NCI-H1048 (cell line): Measurements from ENCODE around the gene DNAAF1.
A peak's percentile ranks its signal among the peaks of the same experiment; 100 is the strongest.
"Not testable (repeated sequence)": the region's sequence is repeated elsewhere in the genome, so short reads cannot be mapped to it uniquely, and the experiment has no call there.

Experiments
- DNase-seq: peaks from one replicate; lab custom pipeline; 2025; lab: John Stamatoyannopoulos, UW

DNAAF1 gene

GRCh38 chr16:84184775-84185174 lies 39.7 kb downstream of the DNAAF1 start:
- no peak for DNase-seq

- DNase-seq: peak; percentile 80
Observed at GRCh38 chr16:84186685-84187437, 41.8 kb downstream of the DNAAF1 start, which contains the start of gene TAF1C. TSS of gene TAF1C (minus strand) at chr16:84187057. CDS start at chr16:84184988, 2,069 bp downstream.

DNA sequence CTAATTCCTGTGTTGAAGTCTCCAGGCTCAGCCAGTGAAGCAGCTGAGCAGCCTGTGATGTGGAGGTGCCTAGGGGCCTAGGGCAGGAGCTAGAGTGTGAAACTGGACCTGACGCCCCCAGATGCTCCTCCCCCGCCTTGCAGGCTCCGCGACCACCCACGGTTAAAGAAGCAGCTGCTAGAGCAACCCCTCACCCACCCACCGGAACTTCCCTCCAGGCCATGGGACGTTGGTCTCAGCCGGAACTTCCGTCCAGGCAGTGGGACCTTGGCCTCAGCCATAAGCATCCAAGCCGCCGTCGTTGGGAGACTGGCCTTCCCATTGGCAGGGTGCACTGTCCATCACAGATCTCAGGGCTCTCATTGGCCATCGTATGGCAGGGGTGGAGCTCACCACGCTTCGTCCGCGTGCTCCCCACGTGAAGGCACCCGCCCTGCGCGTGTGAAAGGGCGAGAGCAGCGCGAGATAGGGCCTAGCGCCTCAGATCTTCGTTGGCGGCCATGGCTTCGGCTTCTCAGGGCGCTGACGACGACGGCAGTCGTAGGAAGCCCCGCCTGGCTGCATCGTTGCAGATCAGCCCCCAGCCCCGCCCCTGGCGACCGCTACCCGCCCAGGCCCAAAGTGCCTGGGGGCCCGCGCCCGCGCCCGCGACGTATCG lies 45.8 kb downstream of the DNAAF1 start, which contains the start of gene ADAD2:
ADAD2 (plus strand) TSS at position 427 of the 658 bp plus-strand sequence; CDS start at position 501, 74 bp downstream.
- DNase-seq: no peak

DNA sequence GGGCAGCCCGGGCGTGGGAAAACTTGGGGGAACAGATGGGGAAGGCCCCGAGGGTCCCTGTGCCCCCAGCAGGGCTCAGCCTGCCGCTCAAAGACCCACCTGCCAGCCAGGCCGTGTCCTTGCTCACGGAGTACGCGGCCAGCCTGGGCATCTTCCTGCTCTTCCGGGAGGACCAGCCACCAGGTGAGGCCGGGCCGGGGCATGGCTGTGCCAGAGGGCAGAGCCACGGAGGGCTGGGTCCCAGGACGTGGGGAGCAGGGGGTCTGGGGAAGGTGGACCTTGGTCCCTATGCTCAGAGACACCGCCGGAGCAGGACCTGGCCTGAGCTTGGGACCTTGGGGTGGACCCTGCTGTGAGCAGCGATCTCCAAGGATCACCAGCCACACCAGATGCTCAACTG lies 46.4 kb downstream of the DNAAF1 start:
- DNase-seq: no peak

GRCh38 chr16:84193480-84193879 lies 48.4 kb downstream of the DNAAF1 start:
- no peak for DNase-seq

DNA sequence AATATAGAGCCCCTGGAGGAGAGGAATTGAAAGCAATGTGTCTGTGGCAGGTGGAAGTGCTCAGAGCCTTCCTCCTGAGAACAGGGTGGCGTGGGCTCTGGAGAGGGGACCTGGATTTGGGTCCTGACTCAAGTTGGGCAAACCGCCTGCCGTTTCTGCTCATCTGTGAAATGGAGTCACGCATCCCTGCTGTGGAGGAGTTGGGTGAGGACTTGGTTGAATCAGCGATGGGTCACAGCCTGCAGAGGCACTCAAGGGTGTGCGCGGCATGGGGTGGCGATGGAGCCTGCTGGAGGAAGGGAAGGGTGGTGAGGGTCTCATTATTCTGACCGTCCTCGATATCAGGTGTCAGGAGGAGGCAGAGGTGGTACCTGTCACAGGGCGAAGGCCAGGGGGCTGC lies 48.9 kb downstream of the DNAAF1 start:
- DNase-seq: no peak

DNA sequence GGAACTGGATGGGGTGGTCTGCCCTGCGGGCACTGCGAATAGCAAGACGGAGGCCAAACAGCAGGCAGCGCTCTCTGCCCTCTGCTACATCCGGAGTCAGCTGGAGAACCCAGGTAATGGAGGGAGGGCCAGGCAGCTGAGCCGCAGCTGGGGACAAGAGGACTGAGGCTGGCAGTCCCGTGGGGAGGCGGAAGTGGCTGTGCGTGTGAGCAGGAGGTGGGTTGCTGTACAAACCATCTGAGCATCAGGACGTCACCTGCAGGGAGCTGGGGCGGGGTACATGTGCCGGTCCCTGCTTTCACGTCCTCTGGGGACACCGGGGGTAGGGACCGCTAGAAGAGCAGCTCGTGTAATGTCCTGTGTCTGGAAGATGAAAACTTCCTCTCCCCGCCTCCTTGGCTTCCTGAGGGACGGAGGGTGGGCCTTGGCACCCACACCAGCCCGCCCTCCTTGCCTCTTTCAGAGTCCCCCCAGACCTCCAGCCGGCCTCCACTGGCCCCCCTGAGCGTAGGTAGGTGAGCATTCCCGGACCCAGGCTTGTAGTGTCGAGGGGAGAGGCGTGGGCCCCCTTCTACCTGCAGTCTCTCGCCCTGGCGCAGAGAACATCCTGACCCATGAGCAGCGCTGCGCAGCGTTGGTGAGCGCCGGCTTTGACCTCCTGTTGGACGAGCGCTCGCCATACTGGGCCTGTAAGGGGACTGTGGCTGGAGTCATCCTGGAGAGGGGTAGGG lies 49.5 kb downstream of the DNAAF1 start:
- no peak for DNase-seq

DNA sequence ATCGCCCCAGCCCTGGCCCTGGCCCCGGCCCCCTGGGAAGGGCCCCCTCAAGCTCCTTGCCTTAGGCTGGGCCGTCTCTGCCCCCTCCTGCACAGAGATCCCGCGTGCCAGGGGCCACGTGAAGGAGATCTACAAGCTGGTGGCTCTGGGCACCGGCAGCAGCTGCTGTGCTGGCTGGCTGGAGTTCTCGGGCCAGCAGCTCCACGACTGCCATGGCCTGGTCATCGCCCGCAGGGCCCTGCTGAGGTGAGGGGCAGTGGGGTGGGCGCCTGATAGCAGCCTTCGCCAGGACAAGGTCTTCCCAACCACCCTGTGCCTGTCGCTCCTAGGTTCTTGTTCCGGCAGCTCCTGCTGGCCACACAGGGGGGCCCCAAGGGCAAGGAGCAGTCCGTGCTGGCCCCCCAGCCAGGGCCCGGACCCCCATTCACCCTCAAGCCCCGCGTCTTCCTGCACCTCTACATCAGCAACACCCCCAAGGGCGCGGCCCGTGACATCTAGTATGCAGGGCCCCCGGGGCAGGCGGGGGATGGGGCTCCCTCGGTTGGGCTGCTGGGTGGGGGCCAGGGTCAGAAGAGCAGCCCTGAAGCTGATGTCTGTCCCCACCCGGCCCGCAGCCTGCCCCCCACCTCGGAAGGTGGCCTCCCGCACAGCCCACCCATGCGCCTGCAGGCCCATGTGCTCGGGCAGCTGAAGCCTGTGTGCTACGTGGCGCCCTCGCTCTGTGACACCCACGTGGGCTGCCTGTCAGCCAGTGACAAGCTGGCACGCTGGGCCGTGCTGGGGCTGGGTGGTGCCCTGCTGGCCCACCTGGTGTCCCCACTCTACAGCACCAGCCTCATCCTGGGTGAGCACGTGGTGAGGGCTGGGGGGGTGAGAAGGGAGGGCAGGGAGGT lies 50.3 kb downstream of the DNAAF1 start:
- no peak for DNase-seq

DNA sequence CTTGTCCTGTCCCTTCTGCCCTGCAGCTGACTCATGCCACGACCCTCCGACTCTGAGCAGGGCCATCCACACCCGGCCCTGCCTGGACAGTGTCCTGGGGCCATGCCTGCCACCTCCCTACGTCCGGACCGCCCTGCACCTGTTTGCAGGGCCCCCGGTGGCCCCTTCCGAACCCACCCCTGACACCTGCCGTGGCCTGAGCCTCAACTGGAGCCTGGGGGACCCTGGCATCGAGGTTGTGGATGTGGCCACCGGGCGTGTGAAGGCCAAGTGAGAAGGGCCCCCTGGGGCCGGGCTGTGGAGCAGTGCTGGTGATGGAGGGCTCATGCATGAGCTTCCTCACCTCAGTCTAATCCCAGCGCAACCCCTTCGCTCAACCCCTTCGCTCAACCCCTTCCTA lies 51.0 kb downstream of the DNAAF1 start:
- no peak for DNase-seq

- no peak for DNase-seq
Observed at GRCh38 chr16:84196727-84197394, 51.8 kb downstream of the DNAAF1 start.

DNA sequence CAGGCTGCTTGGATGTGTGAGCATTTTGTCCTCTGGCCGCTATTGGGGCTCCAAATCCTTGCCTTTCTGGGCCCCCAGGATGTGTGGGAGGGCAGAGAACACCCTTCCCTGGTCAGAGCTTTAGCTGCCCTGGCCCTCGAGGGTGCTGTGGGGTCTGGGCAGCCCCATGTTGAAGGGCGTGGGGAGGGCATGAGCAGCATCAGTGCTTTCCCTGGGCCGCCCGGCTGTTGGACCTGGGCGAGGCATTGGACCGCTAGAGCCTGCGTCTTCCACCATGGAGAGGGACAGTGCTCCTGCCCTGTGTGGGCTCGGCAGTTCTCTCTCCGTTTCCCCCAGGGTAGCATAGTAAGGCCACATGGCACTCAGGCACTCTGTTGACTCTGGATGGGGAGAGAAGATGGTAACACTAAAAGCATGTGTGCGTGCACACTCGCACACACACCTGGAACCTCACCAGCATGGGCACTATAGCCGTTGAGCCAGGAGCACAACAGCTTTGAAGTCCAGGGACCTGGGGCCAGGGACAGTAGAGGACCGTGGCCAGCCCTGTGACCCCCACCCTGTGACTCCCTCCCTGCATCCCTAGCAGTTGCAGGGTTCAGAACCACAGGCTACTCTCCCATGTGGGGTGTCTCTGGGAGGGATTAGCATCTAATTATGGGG lies 52.5 kb downstream of the DNAAF1 start:
- no peak for DNase-seq

- no peak for DNase-seq
Observed at GRCh38 chr16:84198401-84198800, 53.3 kb downstream of the DNAAF1 start.

DNA sequence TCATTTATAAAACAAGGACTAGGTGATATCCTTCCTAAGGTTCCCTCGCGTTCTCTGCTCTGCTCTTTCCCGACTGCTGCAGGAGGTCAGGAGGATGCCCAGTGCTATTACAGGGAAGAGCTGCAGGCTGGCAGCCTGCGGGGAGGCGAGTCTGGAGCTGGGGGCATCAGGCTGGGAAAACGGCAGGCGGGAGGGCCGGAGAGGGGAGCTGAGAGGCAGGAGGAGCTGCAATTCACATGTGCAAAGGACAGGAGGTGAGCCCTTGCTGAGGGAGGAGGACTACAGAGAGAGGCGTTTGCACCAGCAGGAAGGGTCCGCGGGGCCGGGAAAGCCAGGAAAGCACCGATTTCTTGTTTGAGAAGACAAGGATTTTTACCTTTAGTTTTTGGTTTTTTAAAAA lies 54.0 kb downstream of the DNAAF1 start:
- no peak for DNase-seq

DNA sequence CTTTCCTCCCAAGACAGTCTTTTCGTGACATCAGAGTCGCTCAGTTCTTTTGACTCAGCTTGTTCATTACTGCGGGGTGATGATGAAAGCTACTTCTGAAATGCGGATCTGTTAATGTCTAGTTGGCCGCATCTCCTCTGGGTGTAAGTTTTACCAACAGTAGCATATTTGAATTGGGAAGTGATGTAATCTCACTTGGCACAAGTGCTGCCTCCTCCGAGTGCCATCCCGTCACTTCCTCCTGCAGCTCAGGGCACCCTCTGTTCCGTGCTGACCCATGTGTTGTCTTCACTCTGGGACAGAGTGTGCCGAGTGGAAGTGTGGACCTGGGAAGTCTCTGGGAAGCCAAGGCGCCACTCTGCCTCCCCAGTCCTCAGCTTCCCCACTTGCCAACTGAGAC lies 54.8 kb downstream of the DNAAF1 start:
- no peak for DNase-seq

DNA sequence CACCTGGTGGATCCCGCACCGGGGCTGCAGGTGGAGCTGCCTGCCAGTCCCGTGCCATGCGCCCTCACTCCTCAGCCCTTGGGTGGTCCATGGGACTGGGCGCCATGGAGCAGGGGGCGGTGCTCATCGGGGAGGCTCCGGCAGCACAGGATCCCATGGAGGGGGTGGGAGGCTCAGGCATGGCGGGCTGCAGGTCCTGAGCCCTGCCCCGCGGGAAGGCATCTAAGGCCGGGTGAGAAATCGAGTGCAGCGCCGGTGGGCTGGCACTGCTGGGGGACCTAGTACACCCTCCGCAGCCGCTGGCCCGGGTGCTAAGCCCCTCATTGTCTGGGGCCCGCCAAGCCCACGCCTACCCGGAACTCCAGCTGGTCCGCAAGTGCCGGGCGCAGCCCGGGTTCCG lies 59.4 kb downstream of the DNAAF1 start:
- not testable (repeated sequence) for DNase-seq

DNA sequence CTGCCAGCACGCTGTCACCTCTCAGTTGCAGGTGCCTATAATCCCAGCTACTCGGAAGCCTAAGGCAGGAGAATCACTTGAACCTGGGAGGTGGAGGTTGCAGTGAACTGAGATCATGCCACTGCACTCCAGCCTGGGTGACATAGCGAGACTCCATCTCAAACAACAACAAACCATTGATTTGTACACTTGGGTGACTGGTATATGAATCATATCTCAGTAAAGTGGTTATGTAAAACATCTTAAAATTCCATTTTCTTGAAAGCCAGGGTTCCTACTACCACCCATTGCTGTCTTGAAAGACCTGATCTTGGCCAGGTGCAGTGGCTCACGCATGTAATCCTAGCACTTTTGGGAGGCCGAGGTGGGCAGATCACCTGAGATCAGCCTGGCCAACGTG lies 60.0 kb downstream of the DNAAF1 start:
- DNase-seq: not testable (repeated sequence)

- no peak for DNase-seq
Observed at GRCh38 chr16:84205976-84206691, 61.0 kb downstream of the DNAAF1 start.

DNA sequence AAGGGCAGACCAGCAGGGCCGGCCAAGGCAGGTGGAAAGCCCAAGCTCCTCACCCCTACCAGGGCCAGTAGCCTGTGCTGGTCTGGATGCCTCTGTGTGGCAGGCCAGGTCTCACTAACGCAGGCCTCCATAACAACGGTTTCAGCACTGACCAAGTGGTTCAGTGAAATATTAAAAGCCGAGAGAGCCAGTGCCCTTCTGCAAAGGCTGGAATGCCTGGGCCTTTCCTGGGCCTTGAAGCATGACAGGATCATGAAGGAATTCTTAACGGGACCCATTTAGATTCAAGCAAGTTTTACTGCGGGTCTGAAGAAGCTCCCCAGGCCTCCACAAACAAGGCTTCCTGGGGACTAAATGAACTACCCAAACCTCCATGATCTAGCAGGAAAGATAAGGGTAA lies 62.1 kb downstream of the DNAAF1 start:
- DNase-seq: no peak

DNA sequence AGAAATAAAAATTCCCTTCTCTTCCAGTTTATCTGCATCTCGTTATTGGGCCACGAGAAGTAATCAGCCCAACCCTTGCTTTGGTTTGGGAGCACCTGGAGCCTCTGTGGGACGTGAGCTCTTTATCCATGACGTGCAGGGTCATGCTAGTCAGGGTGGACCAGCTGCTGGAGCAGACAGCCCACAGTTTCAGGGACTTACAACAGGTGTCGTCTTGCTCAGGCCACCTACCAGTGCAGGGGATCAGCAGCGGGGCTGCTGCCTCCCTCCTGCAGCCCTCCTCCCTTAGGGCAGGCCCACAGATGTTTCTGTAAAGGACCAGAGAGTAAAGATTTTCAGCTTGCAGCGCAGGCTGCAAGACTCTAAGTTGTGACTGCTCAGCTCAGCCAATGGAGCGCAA lies 62.8 kb downstream of the DNAAF1 start:
- no peak for DNase-seq

GRCh38 chr16:84209989-84210388 lies 64.9 kb downstream of the DNAAF1 start:
- no peak for DNase-seq
